ENCODE results near the gene ABCB1. TPM values are rescaled to one million over a fixed set of nuclear protein-coding genes. Genes with fewer than 3 reads are reported as not detected.

The ABCB1 gene
- total RNA-seq, 2 experiments from 2014 or later, result 10.6 to 12.2 TPM

DNA sequence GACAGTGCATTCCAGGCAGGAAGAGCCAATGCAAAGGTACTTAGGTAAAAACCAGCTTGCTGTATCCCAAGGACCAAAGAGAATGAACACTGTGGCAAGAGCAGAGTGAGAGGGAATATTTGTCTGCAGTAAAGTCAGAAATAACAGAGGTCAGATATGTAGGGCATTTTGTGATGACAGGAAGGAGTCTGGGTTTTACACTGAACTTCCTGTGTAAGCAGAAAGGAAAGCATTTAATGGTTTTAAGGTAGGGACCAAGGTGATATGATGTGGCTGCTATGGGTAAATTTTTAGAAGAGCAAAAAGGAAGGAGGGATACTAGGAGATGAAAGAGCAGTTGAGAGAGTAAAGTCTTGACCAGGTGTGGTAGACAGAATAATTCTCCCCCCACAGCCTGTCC is 10.1 kb downstream of the ABCB1 start:
- peak in 3 of 14 experiments; percentile 13 to 40 (median 29) for DNase-seq
- Histone ChIP-seq H3K4me3 (ENCODE audit: low read length) (no peak overlapping the region), H3K27ac (ENCODE audit: low read depth in 1 of 2, low read length in 2 of 2) (peak overlapping the region in 1 of 2 donors; percentile 14), H3K27me3 (ENCODE audit: control insufficient read depth in 1 of 2, insufficient read depth in 2 of 2, low read length in 2 of 2) (no peaks in the 10 kb centered on the region), H3K36me3 (ENCODE audit: insufficient read depth, low read length) (no peaks in the 10 kb centered on the region), H3K4me1 (ENCODE audit: insufficient read depth, low read length) (peaks cover 19% of the 10 kb centered on the region), H3K9me3 (ENCODE audit: control insufficient read depth in 1 of 2, insufficient read depth in 1 of 2, low read length in 2 of 2) (no peaks in the 10 kb centered on the region)
- CTCF ChIA-PET, result no interaction called here
- intact Hi-C loops (cut with DNase I, micrococcal nuclease), result no loop called here
- Mint-ChIP-seq H3K4me1 (ENCODE audit: low read depth) (peaks cover 21% of the 10 kb centered on the region), H3K9me3 (no peaks in the 10 kb centered on the region), H3K27ac (no peak overlapping the region), H3K36me3 (ENCODE audit: low read depth) (peaks cover 1% of the 10 kb centered on the region), H3K4me3 (no peak overlapping the region), H3K27me3 (no peaks in the 10 kb centered on the region)
- POLR2A ChIA-PET, result interaction anchor here (1.5 kb wide), 1 partner anchor 10 kb away, joined by 4 read pairs; the partner anchor contains the start of gene ABCB1
- peak; percentile 52 for ATAC-seq (ENCODE audit: poor library complexity)
- TF ChIP-seq, protein P1, sequence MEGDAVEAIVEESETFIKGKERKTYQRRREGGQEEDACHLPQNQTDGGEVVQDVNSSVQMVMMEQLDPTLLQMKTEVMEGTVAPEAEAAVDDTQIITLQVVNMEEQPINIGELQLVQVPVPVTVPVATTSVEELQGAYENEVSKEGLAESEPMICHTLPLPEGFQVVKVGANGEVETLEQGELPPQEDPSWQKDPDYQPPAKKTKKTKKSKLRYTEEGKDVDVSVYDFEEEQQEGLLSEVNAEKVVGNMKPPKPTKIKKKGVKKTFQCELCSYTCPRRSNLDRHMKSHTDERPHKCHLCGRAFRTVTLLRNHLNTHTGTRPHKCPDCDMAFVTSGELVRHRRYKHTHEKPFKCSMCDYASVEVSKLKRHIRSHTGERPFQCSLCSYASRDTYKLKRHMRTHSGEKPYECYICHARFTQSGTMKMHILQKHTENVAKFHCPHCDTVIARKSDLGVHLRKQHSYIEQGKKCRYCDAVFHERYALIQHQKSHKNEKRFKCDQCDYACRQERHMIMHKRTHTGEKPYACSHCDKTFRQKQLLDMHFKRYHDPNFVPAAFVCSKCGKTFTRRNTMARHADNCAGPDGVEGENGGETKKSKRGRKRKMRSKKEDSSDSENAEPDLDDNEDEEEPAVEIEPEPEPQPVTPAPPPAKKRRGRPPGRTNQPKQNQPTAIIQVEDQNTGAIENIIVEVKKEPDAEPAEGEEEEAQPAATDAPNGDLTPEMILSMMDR (IDR thresholded peaks at IDR 0.05), result no peak

DNA sequence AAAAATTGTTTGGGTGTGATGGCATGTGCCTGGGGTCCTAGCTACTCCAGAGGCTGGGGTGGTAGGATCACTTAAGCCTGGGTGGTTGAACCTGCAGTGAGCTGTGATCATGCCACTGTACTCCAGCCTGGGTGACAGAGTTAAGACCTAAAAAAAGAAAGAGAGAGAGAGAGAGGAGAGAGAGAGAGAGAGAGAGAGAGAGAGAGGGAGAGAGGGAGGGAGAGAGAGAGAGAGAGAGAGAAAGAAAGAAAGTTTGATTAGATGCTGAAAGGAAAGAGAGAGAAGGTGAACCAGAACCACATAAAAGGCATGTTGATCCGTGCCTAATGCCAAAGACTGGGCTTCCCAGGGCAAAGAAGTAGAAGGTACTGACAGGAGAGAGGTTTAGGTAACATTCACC is 11.1 kb downstream of the ABCB1 start:
- Mint-ChIP-seq H3K27ac (no peak overlapping the region), H3K36me3 (ENCODE audit: low read depth) (peaks cover 11% of the 10 kb centered on the region), H3K9me3 (no peaks in the 10 kb centered on the region), H3K4me3 (no peak overlapping the region), H3K27me3 (no peaks in the 10 kb centered on the region), H3K4me1 (ENCODE audit: low read depth) (peaks cover 17% of the 10 kb centered on the region)
- Histone ChIP-seq H3K4me1 (ENCODE audit: insufficient read depth, low read length) (peaks cover 19% of the 10 kb centered on the region), H3K4me3 (ENCODE audit: low read length) (no peak overlapping the region), H3K36me3 (ENCODE audit: insufficient read depth, low read length) (no peaks in the 10 kb centered on the region), H3K9me3 (ENCODE audit: control insufficient read depth in 1 of 2, insufficient read depth in 1 of 2, low read length in 2 of 2) (no peaks in the 10 kb centered on the region), H3K27me3 (ENCODE audit: control insufficient read depth in 1 of 2, insufficient read depth in 2 of 2, low read length in 2 of 2) (no peaks in the 10 kb centered on the region), H3K27ac (ENCODE audit: low read depth in 1 of 2, low read length in 2 of 2) (peak overlapping the region in 1 of 2 donors; percentile 19)
- ATAC-seq (ENCODE audit: poor library complexity) (no peak), DNase-seq (peak in 1 of 14 experiments; percentile 9)
- POLR2A ChIA-PET, result interaction anchor here (1.3 kb wide), 1 partner anchor 10 kb away, joined by 4 read pairs; no protein-coding TSS in a partner anchor
- TF ChIP-seq, protein P1 (IDR thresholded peaks at IDR 0.05), result no peak
- intact Hi-C loops (cut with DNase I, micrococcal nuclease), result no loop called here
- CTCF ChIA-PET, result no interaction called here

DNA sequence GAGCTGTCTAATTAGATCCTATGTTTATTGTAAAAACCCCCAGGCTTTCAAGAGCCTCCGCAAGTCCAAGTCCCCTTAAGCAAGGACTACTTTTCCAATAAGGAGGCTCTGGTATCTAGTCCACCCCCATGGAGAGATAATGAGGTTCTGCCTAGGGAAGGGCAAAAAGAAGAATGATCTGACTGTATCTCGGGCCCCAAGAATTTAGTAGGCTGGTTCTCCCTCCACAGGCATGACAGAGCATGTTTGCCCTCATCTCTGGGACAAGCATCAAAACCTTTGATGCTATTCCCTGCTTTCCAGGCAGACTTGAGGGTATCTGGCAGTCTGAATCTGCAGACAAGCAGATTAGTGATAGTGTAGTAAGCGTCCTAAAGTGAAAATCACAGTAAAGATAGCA is 19.0 kb downstream of the ABCB1 start:
- Mint-ChIP-seq H3K9me3 (no peaks in the 10 kb centered on the region), H3K36me3 (ENCODE audit: low read depth) (peaks cover 40% of the 10 kb centered on the region), H3K4me1 (ENCODE audit: low read depth) (peaks cover 9% of the 10 kb centered on the region), H3K27ac (no peak overlapping the region), H3K4me3 (no peak overlapping the region), H3K27me3 (no peaks in the 10 kb centered on the region)
- Histone ChIP-seq H3K4me1 (ENCODE audit: insufficient read depth, low read length) (peaks cover 3% of the 10 kb centered on the region), H3K27ac (ENCODE audit: low read depth in 1 of 2, low read length in 2 of 2) (no peak overlapping the region), H3K9me3 (ENCODE audit: control insufficient read depth in 1 of 2, insufficient read depth in 1 of 2, low read length in 2 of 2) (no peaks in the 10 kb centered on the region), H3K27me3 (ENCODE audit: control insufficient read depth in 1 of 2, insufficient read depth in 2 of 2, low read length in 2 of 2) (no peaks in the 10 kb centered on the region), H3K4me3 (ENCODE audit: low read length) (no peak overlapping the region), H3K36me3 (ENCODE audit: insufficient read depth, low read length) (peaks cover 5% of the 10 kb centered on the region)
- ChIA-PET POLR2A (interaction anchor here (0.7 kb wide), 1 partner anchor 219 kb away, joined by 5 read pairs; no protein-coding TSS in a partner anchor), CTCF (no interaction called here)
- ATAC-seq (ENCODE audit: poor library complexity) (no peak), DNase-seq (no peak)
- intact Hi-C loops (cut with DNase I, micrococcal nuclease), result no loop called here
- TF ChIP-seq, protein P1 (IDR thresholded peaks at IDR 0.05), result no peak
